Tibial nerve (tissue), 4 donors: ENCODE data around the gene PRELID1.

Experiments
- CTCF ChIP-seq, 5 experiments: fragments of 200-600 bp in 3 of 5; fragments of 450-650 bp in 2 of 5; sonication (generic) in 3 of 5; IDR thresholded peaks; one replicate each; pipeline ENCODE4 v1.5.1; 2016 to 2019; ENCODE audit warnings: antibody characterized with exemption in 5 of 5, mild to moderate bottlenecking in 3 of 5, moderate library complexity in 2 of 5
- EP300 ChIP-seq, 2 donors: sonication (generic); formaldehyde crosslinking; IDR thresholded peaks; one replicate each; pipeline ENCODE4 v1.6.1; 2017; ENCODE audit warnings: antibody characterized with exemption in 2 of 2, mild to moderate bottlenecking in 1 of 2
- POLR2A ChIP-seq, 2 donors: fragments of 450-650 bp; IDR thresholded peaks; one replicate each; pipeline ENCODE4 v1.6.1; 2017; ENCODE audit warnings: antibody characterized with exemption in 2 of 2, mild to moderate bottlenecking in 2 of 2, moderate library complexity in 2 of 2

GRCh38 chr5:177339107-177339638 is 35.6 kb downstream of the PRELID1 start:
- TF ChIP-seq POLR2A (IDR thresholded peaks at IDR 0.05) (no peak), EP300 (IDR thresholded peaks at IDR 0.05) (no peak), CTCF (IDR thresholded peaks at IDR 0.05) (no peak)
